ENCODE results near the gene NOL4L.

NOL4L gene

GRCh38 chr20:32521780-32522525 is 63.2 kb downstream of the NOL4L start:
- DNase-seq, result peak; percentile 79

- no peak for DNase-seq
Observed at GRCh38 chr20:32520927-32521203, 64.3 kb downstream of the NOL4L start.

- DNase-seq, result no peak
Observed at GRCh38 chr20:32519381-32519730, 65.8 kb downstream of the NOL4L start.

- no peak for DNase-seq
Observed at GRCh38 chr20:32518593-32519380, 66.3 kb downstream of the NOL4L start.

- no peak for DNase-seq
Observed at GRCh38 chr20:32517914-32518592, 67.1 kb downstream of the NOL4L start.

GRCh38 chr20:32517518-32517873 is 67.6 kb downstream of the NOL4L start:
- no peak for DNase-seq

GRCh38 chr20:32516583-32517517 is 68.3 kb downstream of the NOL4L start:
- DNase-seq, result no peak

GRCh38 chr20:32515631-32516101 is 69.5 kb downstream of the NOL4L start:
- DNase-seq, result no peak

GRCh38 chr20:32514760-32515159 is 70.4 kb downstream of the NOL4L start:
- DNase-seq, result no peak

- DNase-seq, result no peak
Observed at GRCh38 chr20:32513031-32513866, 71.9 kb downstream of the NOL4L start.

- DNase-seq, result no peak
Observed at GRCh38 chr20:32512047-32512385, 73.1 kb downstream of the NOL4L start.

- DNase-seq, result no peak
Observed at GRCh38 chr20:32511358-32512046, 73.6 kb downstream of the NOL4L start.

GRCh38 chr20:32510601-32511357 is 74.4 kb downstream of the NOL4L start:
- no peak for DNase-seq

- peak; percentile 27 for DNase-seq
Observed at GRCh38 chr20:32510120-32510600, 75.0 kb downstream of the NOL4L start.

- DNase-seq, result peak; percentile 78
Observed at GRCh38 chr20:32509639-32510066, 75.5 kb downstream of the NOL4L start.

GRCh38 chr20:32508775-32509119 is 76.4 kb downstream of the NOL4L start:
- no peak for DNase-seq

- no peak for DNase-seq
Observed at GRCh38 chr20:32507998-32508774, 76.9 kb downstream of the NOL4L start.

GRCh38 chr20:32506721-32507120 is 78.4 kb downstream of the NOL4L start:
- DNase-seq, result no peak

GRCh38 chr20:32505723-32506473 is 79.2 kb downstream of the NOL4L start:
- DNase-seq, result no peak
